Esophagus muscularis mucosa (tissue), 4 donors: ENCODE data around the gene WDFY3. TPM values are rescaled to one million over a fixed set of nuclear protein-coding genes. Genes with fewer than 3 reads are reported as not detected.

Experiments
- DNase-seq: peaks from one replicate; pipeline ENCODE4 v3.0.0-alpha.2; 2017; ENCODE audit errors: extremely low spot score
- H3K27ac ChIP-seq, 4 donors: fragments of 200-600 bp; sonication (generic); replicated peaks in 1 of 4; 1 replicate in 3 of 4; 2 replicates in 1 of 4; pipeline ENCODE4 v1.5.1; 2016 to 2019; ENCODE audit warnings: mild to moderate bottlenecking in 1 of 4
- H3K27me3 ChIP-seq, 4 donors: fragments of 200-600 bp; sonication (generic); one replicate each; pipeline versions ENCODE4 v1.5.1 to v1.6.0; 2016 to 2019
- H3K36me3 ChIP-seq, 4 donors: fragments of 200-600 bp; sonication (generic); one replicate each; pipeline ENCODE4 v1.5.1; 2016 to 2019
- H3K4me1 ChIP-seq, 4 donors: fragments of 200-600 bp; sonication (generic); one replicate each; pipeline ENCODE4 v1.5.1; 2016 to 2019
- H3K4me3 ChIP-seq, 4 donors: fragments of 200-600 bp; sonication (generic); 1 replicate in 2 of 4; 2 replicates in 2 of 4; pipeline ENCODE4 v1.5.1; 2016 to 2019; ENCODE audit warnings: mild to moderate bottlenecking in 4 of 4, moderate library complexity in 1 of 4
- H3K9me3 ChIP-seq, 4 donors: fragments of 200-600 bp; sonication (generic); 1 replicate in 3 of 4; 2 replicates in 1 of 4; pipeline ENCODE4 v1.5.1; 2016 to 2019
- EP300 ChIP-seq: sonication (generic); formaldehyde crosslinking; IDR thresholded peaks from one replicate; pipeline ENCODE4 v1.6.1; 2017; ENCODE audit warnings: antibody characterized with exemption
- POLR2A ChIP-seq: fragments of 450-650 bp; IDR thresholded peaks from one replicate; pipeline ENCODE4 v1.6.1; 2017; ENCODE audit warnings: antibody characterized with exemption, moderate library complexity, mild to moderate bottlenecking, low read depth
- POLR2AphosphoS5 ChIP-seq, 2 donors: sonication (generic); formaldehyde crosslinking; IDR thresholded peaks; one replicate each; pipeline ENCODE4 v1.6.1; 2017; ENCODE audit warnings: antibody characterized with exemption in 2 of 2
- WGBS: methylation state at CpG from one replicate; pipeline ENCODE4 v1.1.5; 2018; 5-methylcytosine and 5-hydroxymethylcytosine counted together
- intact Hi-C: fragments of 100-400 bp; cut with DNase I; formaldehyde crosslinking; loops from one replicate; pipeline ENCODE4 v1.15.1; 2023
- total RNA-seq, 4 donors: library from RNA; depleted of rRNA; stranded (reverse); fragments of >200 nt; gene quantifications; one replicate each; pipeline versions ENCODE4 v1.1.0 to v1.2.1, GENCODE V29; 2016
- TF ChIP-seq, protein P1 (sequence below), 3 experiments: fragments of 200-600 bp in 2 of 3; fragments of 450-650 bp in 1 of 3; sonication (generic) in 2 of 3; IDR thresholded peaks; one replicate each; pipeline ENCODE4 v1.5.1; 2017 to 2019; ENCODE audit warnings: antibody characterized with exemption in 3 of 3, mild to moderate bottlenecking in 2 of 3, moderate library complexity in 1 of 3

WDFY3 gene
- total RNA-seq, 4 donors from 2014 or later = 73.1 to 103 (median 100.0) TPM

DNA sequence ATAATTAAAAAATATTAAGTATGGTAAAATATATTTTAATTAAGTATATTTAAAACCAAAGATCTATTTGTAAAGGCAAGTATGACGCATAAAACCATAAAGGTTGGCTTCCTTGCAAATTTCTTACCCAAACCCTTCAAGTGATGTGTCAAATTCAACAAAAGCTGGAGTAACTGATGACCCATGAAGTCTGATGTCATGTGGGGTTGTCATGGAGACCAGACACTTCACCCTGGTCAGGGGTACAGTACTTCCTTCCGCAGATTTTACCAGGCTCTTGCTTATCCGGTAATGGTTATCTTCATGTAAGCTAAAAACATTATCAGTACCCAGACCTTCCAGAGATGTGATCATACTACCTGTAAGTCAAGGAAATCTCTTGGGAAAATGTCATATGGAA is 170.1 kb downstream of the WDFY3 start:
- no peak for DNase-seq
- TF ChIP-seq, protein P1, sequence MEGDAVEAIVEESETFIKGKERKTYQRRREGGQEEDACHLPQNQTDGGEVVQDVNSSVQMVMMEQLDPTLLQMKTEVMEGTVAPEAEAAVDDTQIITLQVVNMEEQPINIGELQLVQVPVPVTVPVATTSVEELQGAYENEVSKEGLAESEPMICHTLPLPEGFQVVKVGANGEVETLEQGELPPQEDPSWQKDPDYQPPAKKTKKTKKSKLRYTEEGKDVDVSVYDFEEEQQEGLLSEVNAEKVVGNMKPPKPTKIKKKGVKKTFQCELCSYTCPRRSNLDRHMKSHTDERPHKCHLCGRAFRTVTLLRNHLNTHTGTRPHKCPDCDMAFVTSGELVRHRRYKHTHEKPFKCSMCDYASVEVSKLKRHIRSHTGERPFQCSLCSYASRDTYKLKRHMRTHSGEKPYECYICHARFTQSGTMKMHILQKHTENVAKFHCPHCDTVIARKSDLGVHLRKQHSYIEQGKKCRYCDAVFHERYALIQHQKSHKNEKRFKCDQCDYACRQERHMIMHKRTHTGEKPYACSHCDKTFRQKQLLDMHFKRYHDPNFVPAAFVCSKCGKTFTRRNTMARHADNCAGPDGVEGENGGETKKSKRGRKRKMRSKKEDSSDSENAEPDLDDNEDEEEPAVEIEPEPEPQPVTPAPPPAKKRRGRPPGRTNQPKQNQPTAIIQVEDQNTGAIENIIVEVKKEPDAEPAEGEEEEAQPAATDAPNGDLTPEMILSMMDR (IDR thresholded peaks at IDR 0.05) = no peak
- TF ChIP-seq POLR2AphosphoS5 (IDR thresholded peaks at IDR 0.05) = no peak
- TF ChIP-seq EP300 = no peak
- TF ChIP-seq POLR2A = no peak
- peaks cover 14 to 76% (median 40%) of the 10 kb centered on the region in 4 donors for H3K36me3 ChIP-seq
- 92% methylated on average over 3 of the region's 3 CpGs for WGBS
- H3K9me3 ChIP-seq = no peaks in the 10 kb centered on the region
- no peaks in the 10 kb centered on the region for H3K27me3 ChIP-seq
- no peak overlapping the region for H3K27ac ChIP-seq
- no peak overlapping the region for H3K4me3 ChIP-seq
- intact Hi-C loops = loop anchor here (10.0 kb wide), 1 partner anchor 52 kb away; no protein-coding TSS in a partner anchor
- H3K4me1 ChIP-seq = no peaks in the 10 kb centered on the region

DNA sequence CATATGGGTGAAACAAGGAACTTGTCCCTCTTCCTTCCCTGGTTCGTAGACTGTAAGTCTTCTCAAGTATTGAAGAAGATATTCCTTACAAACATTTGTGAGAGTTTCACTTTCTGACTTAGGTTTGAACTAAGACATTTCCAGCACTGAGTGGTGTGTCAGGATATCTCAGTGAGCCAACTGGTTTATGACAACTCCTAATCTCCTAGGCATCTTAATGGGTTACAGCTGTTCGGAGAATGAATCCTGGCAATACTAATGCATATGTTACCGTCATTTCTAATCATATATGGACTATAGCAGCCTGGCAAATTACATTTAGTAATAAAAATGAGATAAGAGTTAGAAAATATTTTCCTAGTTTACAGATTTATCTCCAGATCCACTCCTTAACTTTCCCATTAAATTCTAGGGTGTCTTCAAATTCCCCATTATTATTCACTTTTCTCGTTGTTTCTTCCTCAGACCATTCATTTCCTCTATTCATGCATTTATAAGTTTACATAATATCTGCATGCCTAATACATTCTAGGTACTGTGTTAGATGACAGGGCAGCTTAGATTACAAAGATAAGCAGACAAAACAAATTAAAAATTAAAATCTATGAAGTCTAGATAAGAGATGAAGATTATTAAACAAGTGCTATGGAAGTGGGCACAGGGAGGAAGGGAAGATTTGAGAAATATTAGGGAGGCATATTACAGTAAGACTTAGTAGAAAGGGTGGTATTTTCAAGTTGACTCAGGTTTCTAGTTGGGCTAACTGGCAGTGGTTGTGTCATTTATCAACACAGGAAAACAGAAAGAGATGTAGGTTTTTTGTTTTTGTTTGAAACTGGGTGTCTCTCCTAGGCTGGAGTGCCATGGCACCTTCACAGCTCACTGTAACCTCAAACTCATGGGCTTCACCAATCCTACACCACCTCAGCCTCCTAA is 173.9 kb downstream of the WDFY3 start:
- Histone ChIP-seq H3K27me3 (no peaks in the 10 kb centered on the region), H3K27ac (no peak overlapping the region), H3K4me3 (no peak overlapping the region), H3K9me3 (no peaks in the 10 kb centered on the region), H3K36me3 (peaks cover 8 to 73% (median 46%) of the 10 kb centered on the region in 4 donors), H3K4me1 (no peaks in the 10 kb centered on the region)
- intact Hi-C loops = loop anchor here (10.0 kb wide), 1 partner anchor 48 kb away; no protein-coding TSS in a partner anchor
- 80% methylated on average over 4 of the region's 4 CpGs for WGBS
- no peak for DNase-seq
- TF ChIP-seq POLR2AphosphoS5 (IDR thresholded peaks at IDR 0.05) = no peak
- TF ChIP-seq, protein P1 (IDR thresholded peaks at IDR 0.05) = no peak
- no peak for TF ChIP-seq EP300
- no peak for TF ChIP-seq POLR2A

DNA sequence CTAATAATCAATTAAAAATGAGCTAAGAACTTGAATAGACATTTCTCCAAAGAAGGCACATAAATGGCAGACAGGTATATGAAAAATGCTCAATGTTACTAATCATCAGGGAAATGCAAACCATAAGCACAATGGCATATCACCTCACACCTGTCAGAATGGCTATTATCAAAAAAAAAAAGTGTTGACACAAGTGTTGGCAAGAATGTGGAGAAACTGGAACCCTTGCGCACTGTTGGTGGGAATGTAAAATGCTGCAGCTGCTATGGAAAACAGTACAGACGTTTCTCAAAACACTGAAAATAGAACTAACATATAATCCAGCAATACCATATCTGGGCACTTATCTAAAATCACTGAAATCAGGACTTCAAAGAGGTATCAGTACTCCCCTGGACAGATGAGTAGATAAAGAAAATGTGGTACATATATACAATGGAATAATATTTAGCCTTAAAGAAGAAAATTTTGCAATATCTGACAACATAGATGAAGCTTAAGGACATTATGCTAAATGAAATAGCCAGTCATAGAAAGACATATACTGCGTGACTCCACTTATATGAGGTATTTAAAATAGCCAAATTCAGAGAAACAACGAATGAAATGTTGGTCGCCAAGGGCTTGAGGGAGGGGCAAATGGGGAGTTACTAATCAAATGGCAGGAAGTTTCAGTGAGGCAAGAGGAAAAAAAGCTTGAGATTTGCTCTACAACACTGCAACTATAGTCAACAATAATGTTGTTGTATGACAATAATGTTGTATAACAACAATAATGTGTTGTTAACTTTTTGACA is 175.5 kb downstream of the WDFY3 start:
- H3K27ac ChIP-seq = no peak overlapping the region
- H3K9me3 ChIP-seq = no peaks in the 10 kb centered on the region
- TF ChIP-seq POLR2A (no peak), POLR2AphosphoS5 (IDR thresholded peaks at IDR 0.05) (no peak), EP300 (no peak)
- TF ChIP-seq, protein P1 (IDR thresholded peaks at IDR 0.05) = no peak
- no peak for DNase-seq
- no peaks in the 10 kb centered on the region for H3K4me1 ChIP-seq
- H3K4me3 ChIP-seq = no peak overlapping the region
- 88% methylated on average over 5 of the region's 5 CpGs for WGBS
- no peaks in the 10 kb centered on the region for H3K27me3 ChIP-seq
- intact Hi-C loops = loop anchor here (10.0 kb wide), 1 partner anchor 46 kb away; no protein-coding TSS in a partner anchor
- H3K36me3 ChIP-seq = peaks cover 18 to 75% (median 54%) of the 10 kb centered on the region in 4 donors

DNA sequence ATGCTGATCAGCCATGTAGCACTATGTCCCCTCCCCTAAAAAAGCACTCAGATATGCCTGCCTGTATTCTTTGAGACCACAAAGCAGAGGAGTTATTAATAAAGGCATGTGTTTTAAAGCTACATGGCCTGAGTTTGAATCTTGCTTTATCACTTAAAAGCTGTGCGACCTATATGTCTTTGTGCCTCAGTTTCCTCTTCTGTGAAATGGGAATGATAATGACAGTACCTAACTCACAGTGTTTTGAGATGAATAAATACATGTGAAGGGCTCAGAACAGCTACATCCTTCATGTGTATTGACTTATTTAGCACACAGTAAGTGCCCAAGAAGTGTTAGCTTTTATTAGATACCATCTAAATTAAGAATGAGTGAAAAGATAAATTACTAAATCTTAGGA is 180.0 kb downstream of the WDFY3 start:
- TF ChIP-seq, protein P1 (IDR thresholded peaks at IDR 0.05) = no peak
- TF ChIP-seq POLR2A (no peak), POLR2AphosphoS5 (IDR thresholded peaks at IDR 0.05) (no peak), EP300 (no peak)
- H3K27ac ChIP-seq = no peak overlapping the region
- WGBS = 96% methylated on average over 1 of the region's 1 CpG
- H3K27me3 ChIP-seq = no peaks in the 10 kb centered on the region
- no peaks in the 10 kb centered on the region for H3K9me3 ChIP-seq
- peaks cover 0 to 2% (median under 1%) of the 10 kb centered on the region in 4 donors for H3K4me1 ChIP-seq
- intact Hi-C loops = no loop called here
- H3K4me3 ChIP-seq = no peak overlapping the region
- DNase-seq = no peak
- peaks cover 32 to 85% (median 64%) of the 10 kb centered on the region in 4 donors for H3K36me3 ChIP-seq
